Activated CD4-positive, alpha-beta T cell treated with anti-CD3 and anti-CD28 coated beads for 24 hours (primary cell): ENCODE data around the gene TSPAN17.

Experiments
- DNase-seq, 2 donors: peaks; one replicate each; pipeline ENCODE4 v3.0.0-alpha.2; 2020; ENCODE audit warnings: low read depth in 2 of 2

The TSPAN17 gene

GRCh38 chr5:176620333-176620981, 26.8 kb upstream of the TSPAN17 start:
- no peak for DNase-seq

- DNase-seq = no peak
These were observed 25.6 kb upstream of the TSPAN17 start for GRCh38 chr5:176621661-176622079.

- no peak for DNase-seq
These were observed 23.1 kb upstream of the TSPAN17 start for GRCh38 chr5:176624142-176624541.

- no peak for DNase-seq
These were observed 22.3 kb upstream of the TSPAN17 start for GRCh38 chr5:176624938-176625337.

GRCh38 chr5:176625512-176625911, 21.8 kb upstream of the TSPAN17 start:
- no peak for DNase-seq

- no peak for DNase-seq
These were observed 21.1 kb upstream of the TSPAN17 start for GRCh38 chr5:176625966-176626875.

GRCh38 chr5:176626876-176627236, 20.4 kb upstream of the TSPAN17 start:
- DNase-seq = no peak

GRCh38 chr5:176627582-176627981, 19.7 kb upstream of the TSPAN17 start:
- no peak for DNase-seq

GRCh38 chr5:176628406-176629228, 18.7 kb upstream of the TSPAN17 start:
- DNase-seq = no peak

- DNase-seq = no peak
These were observed 17.9 kb upstream of the TSPAN17 start for GRCh38 chr5:176629317-176629852.

- peak in 1 of 2 donors; percentile 48 for DNase-seq
These were observed 17.2 kb upstream of the TSPAN17 start, which contains the start of the genes EIF4E1B and SNCB for GRCh38 chr5:176629853-176630680. Gene EIF4E1B (plus strand): TSS chr5:176630675. CDS start chr5:176642788, 12,113 bp downstream. Gene SNCB (minus strand): TSS chr5:176630534. CDS start chr5:176629654, 880 bp downstream.

- DNase-seq = no peak
These were observed 16.5 kb upstream of the TSPAN17 start for GRCh38 chr5:176630681-176631222.

GRCh38 chr5:176631383-176632200, 15.7 kb upstream of the TSPAN17 start:
- DNase-seq = no peak

GRCh38 chr5:176632745-176633144, 14.5 kb upstream of the TSPAN17 start:
- no peak for DNase-seq

- no peak for DNase-seq
These were observed 13.7 kb upstream of the TSPAN17 start for GRCh38 chr5:176633598-176633997.

- no peak for DNase-seq
These were observed 10.9 kb upstream of the TSPAN17 start for GRCh38 chr5:176636426-176636825.

- no peak for DNase-seq
These were observed 9.7 kb upstream of the TSPAN17 start for GRCh38 chr5:176637556-176637955.

- no peak for DNase-seq
These were observed 8.8 kb upstream of the TSPAN17 start for GRCh38 chr5:176638437-176638836.

GRCh38 chr5:176639208-176639607, 8.1 kb upstream of the TSPAN17 start:
- DNase-seq = no peak

GRCh38 chr5:176639981-176640380, 7.3 kb upstream of the TSPAN17 start:
- no peak for DNase-seq
